Tibial nerve (tissue), 3 donors: Measurements from ENCODE around the gene LCORL.

Experiments
- POLR2A ChIP-seq, 2 donors: fragments of 450-650 bp; IDR thresholded peaks; one replicate each; pipeline ENCODE4 v1.6.1; 2017; ENCODE audit warnings: antibody characterized with exemption in 2 of 2, mild to moderate bottlenecking in 2 of 2, moderate library complexity in 2 of 2
- TF ChIP-seq, protein P1 (sequence below), 5 experiments: fragments of 200-600 bp in 3 of 5; fragments of 450-650 bp in 2 of 5; sonication (generic) in 3 of 5; IDR thresholded peaks; one replicate each; pipeline ENCODE4 v1.5.1; 2016 to 2019; ENCODE audit warnings: antibody characterized with exemption in 5 of 5, mild to moderate bottlenecking in 3 of 5, moderate library complexity in 2 of 5

DNA sequence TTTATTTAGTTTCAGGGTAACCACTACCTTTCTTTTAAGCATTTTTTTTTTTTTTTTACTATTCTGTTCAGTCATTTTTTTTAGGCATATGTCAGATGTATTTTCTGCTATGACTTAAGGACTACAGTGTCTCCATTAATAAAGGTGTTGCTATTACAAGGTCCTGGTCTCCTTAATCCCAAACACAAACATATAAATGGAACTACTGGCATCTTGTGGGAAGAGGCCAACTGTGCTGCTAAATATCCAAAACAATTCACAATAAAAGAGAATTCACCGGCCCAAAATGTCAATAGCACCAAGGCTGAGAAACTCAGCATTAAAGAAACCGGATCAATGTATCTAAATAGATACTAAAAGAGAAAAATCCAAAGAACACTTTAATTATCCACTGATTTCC lies 26.4 kb downstream of the LCORL start:
- TF ChIP-seq, protein P1, sequence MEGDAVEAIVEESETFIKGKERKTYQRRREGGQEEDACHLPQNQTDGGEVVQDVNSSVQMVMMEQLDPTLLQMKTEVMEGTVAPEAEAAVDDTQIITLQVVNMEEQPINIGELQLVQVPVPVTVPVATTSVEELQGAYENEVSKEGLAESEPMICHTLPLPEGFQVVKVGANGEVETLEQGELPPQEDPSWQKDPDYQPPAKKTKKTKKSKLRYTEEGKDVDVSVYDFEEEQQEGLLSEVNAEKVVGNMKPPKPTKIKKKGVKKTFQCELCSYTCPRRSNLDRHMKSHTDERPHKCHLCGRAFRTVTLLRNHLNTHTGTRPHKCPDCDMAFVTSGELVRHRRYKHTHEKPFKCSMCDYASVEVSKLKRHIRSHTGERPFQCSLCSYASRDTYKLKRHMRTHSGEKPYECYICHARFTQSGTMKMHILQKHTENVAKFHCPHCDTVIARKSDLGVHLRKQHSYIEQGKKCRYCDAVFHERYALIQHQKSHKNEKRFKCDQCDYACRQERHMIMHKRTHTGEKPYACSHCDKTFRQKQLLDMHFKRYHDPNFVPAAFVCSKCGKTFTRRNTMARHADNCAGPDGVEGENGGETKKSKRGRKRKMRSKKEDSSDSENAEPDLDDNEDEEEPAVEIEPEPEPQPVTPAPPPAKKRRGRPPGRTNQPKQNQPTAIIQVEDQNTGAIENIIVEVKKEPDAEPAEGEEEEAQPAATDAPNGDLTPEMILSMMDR (IDR thresholded peaks at IDR 0.05) = no peak
- TF ChIP-seq POLR2A (IDR thresholded peaks at IDR 0.05) = no peak
